UCSD-AML1 (cell line): ENCODE data around the gene SOX13.
"Not testable (repeated sequence)": the region's sequence is repeated elsewhere in the genome, so short reads cannot be mapped to it uniquely, and the experiment has no call there.

ENCODE experiments used
- DNase-seq: peaks from one replicate; lab custom pipeline; 2025; ENCODE audit not compliant: unreplicated experiment; lab: John Stamatoyannopoulos, UW

SOX13 gene

DNA sequence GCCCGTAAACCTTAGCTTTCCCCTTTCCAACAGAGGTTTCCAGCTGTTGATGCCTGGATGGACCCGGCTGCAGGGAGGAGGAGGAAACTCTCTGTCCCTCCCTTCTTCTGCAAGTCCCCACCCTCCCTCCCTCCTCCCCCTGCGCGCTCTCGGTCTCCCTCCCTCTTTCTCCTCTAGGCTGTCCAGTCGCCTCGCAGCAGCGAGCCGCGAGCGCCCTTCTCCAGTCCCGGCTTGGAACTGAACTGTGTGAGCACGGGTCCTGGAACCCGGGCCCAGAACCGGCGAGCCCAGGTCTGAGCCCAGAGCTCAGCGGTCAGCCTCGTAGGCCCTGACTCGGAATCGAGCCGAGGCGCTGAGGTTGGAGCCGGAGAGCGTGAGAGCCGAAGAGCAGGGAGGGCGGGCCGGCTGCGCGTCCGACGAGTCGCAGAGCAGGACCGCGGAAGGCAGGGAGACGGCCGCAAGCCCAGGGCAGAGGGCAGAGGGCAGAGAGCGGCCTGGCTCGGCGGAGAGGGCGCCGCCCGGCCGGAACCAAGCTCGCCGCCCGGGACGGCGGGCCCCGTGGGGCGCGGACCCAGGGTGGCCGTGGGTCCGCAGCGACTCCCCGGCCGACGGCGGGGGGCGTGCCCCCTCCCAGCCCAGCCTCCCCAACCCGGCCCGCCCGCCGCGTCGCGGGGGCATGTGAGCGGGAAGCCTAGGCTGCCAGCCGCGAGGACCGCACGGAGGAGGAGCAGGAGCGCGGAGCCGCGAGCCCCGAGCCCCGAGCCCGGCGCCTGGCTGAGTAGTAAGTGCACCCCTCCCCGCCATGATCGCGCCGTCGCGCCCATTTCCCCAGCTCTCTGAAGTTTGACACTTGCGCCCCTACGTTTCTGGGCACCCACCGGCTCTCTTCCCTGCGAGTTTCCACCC is at the start of gene SOX13:
TSS of gene SOX13 (plus strand) at position 185 of the 906 bp plus-strand sequence. CDS start 39,801 bp downstream, outside the sequence.
- peak; percentile 54 for DNase-seq

DNA sequence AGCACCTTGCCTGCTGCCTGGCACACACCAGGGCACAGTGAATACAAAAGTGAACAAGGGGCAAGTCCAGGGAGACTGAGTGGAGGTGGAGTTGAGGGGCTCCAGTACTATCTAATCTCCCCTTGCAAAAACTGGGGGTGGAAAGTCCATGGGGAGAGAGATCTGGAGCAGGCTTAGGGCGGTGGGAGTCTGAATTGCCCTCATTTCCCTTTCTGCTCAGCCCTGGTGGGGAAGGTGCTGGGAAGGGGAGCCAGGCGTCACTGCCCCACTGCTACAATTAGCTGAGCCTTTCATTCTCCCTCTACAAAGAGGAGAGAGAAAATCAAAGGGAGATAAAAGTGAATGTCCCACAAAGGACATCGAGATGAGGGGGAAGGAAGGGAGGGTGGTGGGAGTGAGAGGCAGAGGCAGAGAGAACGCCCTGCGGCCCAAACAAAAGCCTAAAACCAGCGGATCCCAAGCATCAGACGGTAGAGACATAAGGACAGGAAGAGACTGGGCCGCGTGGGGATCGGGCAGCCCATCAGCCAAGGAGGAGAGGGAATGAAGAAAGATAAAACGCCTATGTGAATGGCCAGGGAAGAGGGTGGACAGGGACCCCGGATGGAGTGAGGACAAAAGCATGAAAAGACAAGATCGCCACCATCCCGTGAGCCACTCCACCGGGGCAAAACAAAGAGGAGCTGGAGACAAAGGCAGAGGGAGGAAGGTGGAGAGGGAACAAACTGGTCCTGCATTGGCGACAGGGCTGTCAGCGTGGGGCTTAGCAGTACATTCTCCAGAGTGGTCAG is 46.8 kb upstream of the SOX13 start:
- DNase-seq, result no peak

DNA sequence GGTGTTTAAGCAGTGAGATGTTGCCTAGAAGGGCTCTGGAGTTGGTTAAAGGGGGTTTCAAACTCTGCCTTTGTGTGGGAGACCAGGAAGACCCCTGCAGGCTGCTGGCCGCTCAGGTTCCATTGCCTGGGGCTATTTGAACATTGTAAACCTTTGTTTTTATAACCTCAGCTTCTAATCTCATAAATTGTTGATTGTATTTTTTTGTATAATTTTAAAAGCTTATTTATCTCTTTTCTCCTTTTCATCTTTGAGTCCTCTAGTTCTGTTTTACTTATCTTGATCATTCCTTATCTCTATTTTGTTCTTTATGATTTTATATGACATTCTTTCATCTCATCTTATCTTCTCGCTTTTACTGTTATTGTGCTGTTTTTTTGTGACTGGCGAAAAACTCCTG is 45.5 kb upstream of the SOX13 start:
- no peak for DNase-seq

DNA sequence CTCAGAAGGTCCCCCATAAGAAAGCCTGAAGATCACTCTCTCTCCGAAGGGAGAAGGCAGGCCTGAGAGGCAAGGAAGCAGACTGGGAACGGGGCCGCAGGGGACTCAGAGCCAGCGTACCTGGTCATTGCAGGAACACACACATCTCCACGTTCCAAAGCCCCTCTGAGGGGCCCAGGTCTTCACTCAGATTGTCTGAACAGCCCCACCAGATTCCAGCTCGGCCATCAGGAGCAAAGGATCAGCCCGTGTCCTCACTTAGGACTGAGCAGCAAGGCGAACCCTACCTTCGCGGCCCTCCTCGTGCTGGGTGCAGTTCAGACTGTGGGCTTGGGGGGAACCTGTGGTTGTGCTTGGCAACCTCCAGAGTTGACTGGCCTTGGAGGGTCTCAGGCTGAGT is 43.9 kb upstream of the SOX13 start:
- no peak for DNase-seq

DNA sequence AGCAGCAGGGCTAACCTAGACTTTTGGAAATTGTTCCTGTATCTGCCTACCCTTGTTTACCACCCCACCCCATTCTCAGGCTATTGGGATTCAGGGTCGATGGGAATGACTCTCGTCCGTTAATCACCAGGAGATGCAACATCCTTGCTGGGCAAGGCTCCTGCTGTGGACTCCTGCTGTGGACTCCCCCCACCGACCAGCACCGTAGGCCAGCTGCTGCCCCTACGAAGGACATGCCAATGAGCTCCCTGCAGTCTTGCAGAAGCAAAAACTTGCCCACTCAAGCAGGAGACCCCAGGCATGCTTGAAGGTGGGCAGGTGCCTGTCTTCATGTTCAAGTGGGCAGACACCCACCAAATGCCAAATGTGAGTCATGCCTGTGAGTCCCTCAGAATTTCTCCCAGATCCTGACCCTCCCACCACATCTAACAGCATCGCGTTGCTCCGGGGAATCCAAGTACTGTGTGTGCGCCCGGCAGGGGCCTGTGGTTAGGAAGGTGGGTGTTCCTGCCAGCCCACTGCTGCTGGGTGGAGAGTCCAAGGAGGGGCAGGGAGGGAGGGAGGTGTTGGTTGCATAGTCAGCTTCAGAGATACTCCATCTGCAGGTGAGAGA is 41.7 kb upstream of the SOX13 start:
- no peak for DNase-seq

DNA sequence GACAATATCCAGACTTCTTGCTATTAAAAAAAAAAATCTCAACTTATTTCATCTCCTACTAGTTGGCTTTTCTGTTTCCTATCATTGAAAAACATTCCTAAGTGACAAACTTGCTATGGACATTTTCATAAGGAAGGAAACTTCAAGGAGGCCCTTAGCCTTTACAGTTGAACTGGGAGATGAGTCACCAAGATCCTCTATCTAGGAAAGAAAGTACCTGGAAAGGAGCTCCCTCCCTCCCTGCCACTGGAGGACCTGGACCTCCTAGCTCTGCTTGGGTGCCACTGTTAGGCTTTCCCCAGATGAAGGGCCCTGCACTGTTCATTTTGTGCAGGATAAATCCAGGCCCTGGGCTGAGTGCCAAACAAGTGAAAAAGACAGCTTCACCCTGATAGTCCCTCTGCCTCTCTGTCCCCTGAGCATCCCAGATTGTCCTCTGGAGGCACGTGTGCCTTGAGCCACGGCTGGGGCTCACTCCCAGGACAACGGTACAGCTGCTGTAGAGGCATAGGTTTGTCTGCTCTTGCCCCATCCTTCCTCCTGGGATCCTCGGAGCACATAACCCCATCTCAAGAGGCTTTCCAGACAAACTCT is 40.2 kb upstream of the SOX13 start:
- no peak for DNase-seq

DNA sequence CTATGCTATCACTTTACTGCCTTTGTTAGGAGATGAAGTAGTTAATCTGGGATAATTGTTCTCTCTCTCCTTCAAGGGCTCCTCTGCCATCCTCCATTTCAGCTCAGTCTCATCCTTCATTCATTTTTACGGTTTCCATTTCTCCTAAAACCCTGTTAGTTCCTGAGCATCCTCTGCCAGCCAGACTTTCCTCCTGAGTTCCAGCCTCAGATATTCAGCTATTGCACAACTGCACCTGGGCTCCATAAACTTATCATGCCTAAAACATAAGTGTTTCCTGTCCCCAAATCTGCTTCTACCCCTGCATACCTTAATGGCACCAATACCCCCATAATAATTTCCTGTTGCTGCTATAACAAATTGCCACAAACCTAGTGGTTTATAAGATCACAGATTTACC is 39.6 kb upstream of the SOX13 start:
- no peak for DNase-seq

DNA sequence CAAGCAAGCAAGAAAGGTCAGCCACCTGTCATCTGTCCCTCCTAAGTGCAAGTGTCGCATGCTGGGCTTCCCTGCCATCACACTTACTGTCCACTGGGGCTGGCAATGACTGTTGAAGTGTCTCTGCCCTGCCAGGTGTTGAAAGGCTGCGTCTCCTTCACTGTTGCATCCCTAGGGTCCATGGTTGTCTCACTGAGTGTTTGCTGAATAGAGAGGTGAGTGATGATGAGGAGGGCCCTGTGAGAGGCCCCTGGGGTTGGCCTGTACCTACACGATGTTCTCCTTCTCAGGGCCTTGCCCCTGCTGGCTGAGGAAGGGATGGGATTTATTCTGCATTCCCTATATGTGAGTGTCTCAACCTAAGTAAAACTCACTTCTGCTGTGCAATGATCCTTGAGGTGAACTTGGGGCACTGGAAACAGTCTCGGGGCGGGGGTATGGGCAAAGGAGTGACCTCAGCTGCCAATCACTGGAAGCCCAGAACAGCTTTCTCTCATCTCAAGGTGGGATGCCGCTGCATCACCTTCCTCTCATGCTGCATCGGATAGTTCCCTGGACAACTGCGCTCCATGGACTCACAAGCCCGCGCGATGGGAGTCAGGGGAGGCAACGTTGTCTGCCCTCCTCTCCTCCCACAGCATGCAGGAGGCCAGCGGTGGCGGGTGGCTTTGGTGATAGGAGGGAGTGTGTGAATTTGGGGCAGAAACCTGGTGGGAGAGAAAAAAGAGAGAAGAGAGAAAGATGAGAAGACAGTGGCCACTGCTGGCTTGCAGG is 35.8 kb upstream of the SOX13 start:
- DNase-seq, result no peak

DNA sequence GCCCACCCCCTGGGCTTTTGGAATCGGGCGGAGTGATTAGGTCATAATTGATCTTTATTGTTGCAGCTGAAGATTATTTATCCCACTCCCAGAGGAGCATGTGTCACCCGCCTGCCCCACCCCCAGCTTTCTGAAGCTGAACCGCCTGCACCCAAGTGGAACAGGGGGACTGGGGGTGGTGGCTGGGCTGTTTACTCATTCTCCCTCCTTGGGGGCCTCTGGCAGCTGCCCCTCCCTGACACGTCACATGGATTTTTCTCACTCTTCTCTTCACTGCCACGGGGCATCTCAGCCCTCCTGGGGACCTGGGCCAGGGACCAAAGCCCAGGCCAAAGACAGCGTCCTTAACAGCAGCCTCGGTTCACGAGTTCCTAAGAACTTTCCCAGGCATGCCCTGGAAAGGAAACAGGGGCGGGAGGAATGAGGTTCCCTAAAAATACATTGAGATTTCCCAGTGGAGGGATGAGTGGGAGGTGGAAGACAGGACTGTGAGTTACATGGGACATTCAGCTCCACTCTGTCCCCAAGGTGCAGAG is 31.6 kb upstream of the SOX13 start:
- DNase-seq, result no peak

DNA sequence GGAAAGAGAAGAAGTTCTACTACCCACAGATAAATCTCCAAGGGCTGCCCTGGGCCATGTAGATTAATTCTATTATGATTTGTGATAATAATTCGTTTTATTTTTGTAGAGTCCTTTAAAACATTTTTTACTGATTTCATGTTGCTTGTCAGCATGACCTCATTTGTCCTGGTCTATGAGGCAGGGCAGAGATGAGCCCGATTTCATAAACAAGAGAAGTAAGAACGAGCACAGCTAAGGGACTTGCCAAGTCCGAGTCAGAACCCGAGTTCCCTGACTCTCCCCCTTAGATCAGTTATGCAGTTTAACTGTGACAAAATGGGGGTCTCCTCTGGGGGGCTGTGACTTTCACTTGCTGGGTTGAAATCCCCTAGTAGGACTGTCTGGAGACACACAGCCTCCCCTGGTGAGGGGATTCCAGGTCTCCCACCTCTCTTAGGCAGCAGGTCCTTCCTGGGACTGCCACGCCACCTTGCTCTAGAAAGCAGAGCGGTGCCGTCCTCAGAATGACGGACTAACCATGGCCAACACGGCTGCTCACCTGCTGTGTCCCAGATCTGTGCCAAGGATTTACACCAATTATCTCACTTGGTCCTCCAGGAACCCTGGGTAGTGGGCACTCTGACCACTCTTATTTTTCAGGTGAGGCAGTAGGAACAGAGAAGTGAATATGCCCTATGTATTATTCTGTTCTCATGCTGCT is 31.0 kb upstream of the SOX13 start:
- DNase-seq, result no peak

DNA sequence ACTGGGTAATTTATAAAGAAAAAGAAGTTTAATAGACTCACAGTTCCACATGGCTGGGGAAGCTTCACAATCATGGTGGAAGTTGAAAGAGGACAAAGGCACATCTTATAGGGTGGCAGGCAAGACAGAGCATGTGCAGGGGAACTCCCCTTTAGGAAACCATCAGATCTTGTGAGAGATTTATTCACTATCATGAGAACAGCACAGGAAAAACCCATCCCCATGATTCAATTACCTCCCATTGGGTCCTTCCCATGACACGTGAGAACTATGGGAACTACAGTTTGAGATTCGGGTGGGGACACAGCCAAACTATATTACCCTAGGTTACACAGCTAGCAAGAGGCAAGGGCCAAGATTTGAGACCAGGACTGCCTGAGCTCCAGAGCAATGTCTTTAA is 30.4 kb upstream of the SOX13 start:
- DNase-seq, result no peak

DNA sequence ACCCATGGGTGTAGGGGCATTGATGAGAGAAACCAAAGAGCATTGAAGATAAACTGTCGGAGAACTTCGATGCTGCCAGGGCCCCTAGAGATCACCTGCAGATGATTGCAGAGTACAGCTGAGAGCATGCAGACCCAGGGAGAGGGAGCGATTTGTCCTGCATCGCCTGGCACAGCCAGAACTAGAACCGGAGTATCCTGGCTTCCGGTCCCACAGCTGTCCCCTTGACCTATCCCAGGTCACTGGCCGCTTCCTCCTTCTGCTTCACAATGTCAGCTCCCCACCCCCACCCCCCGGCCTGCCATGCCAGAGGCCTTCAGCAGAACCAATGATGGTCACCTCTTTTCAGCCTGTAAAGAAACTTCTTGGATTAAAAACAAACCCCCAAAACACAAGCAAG is 29.2 kb upstream of the SOX13 start:
- no peak for DNase-seq

DNA sequence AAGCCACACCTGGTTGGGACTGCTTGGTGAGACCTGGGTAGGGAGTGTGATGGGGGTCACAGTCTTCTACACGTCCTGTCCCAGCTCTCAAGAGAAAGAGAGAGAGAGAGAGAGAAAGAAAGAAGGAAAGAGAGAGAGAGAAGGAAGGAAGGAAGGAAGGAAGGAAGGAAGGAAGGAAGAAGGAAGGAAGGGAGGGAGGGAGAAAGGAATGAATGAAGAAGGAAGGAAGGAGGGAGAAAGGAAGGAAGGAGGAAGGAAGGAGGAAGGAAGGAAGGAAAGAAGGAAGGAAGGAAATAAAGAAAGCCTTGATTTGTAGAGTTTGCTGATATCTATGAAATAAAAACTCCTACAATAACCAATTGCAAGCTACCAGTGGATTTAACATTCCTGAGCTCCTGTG is 28.5 kb upstream of the SOX13 start:
- no peak for DNase-seq

DNA sequence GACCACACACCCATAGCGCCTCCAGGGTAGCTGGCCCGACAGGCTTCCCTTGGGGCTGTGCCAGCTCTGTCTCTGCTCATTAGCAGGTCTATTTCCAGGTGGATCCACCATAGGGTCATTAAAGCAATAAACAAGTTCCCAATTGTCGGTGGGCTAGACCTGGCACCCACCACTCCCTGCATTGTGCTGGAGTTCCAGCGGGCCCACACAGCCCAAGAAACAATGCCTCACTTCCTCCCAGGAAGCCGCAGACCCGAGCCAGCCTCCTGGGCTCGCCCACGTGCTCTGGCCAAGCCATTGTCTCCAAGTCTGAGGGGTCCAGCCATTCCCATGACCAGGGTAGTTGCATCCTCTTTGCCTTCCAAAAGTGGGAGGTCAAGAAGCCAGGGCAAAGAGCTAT is 27.5 kb upstream of the SOX13 start:
- peak; percentile 32 for DNase-seq

DNA sequence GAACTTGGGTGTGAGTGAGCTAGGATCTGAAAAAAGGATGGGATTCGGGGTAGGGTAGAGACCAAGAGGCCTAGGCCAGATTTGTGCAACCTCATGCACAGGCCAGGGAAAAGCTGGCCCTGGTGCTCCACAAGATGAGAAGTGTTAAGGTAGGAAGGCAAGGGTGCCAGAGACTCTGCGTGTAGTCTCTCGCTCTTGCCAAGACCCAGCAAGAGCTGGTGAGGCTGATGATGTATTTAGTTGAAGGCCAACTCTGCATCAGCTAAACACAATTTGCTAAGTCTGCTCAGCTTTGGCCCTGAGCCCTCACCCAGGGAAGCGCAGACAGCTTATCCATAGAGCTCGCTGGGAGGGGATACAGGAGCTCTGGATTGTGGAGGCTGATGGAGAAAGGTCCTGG is 26.6 kb upstream of the SOX13 start:
- no peak for DNase-seq

DNA sequence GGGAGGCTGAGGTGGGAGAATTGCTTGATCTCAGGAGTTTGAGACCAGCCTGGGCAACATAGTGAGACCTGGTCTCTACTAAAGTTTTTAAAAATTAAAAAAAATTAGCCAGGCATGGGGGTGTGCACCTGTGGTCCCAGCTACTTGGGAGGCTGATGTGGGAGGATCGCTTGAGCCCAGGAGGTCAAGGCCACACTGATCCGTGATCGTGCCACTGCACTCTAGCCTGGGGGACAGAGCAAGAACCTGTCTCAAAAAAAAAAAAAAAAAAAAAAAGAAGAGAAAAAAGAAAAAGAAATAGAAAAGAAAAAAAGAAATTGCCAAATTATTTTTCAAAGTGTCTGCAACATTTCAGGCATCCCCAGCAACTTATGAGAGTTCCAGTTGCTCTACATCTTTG is 24.1 kb upstream of the SOX13 start:
- DNase-seq, result not testable (repeated sequence)

DNA sequence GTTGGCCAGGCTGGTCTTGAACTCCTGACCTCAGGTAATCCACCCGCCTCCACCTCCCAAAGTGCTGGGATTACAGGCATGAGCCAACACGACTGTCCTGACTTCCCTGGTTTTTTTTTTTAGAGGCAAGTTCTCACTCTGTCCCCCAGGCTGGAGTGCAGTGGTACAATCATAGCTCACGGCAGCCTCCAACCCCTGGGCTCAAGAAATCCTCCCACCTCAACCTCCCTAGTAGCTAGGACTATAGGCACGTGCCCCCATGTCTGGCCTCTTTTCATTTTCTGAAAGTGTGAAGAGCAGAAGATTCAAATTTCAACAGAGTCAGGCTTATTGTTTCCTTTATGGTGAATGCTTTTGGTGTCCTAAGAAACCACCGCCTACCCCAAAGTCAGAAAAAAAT is 21.7 kb upstream of the SOX13 start:
- DNase-seq, result no peak

DNA sequence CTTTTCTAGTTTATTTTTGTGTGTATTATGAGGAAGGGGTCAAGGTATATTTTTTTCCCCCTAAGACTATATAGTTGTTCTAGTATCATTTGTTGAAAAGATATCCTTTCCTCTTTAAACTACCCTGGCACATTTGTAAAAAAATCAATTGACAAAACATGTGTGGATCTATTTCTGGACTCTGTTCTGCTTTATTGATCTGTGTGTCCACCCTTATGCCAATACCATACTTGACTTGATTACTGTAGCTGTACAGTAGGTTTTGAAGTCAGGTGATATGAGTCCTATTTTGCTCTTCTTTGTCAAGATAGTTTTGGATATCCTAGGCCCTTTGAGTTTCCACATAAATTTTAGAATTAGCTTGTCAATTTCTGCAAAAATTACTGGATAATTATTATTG is 21.2 kb upstream of the SOX13 start:
- no peak for DNase-seq

DNA sequence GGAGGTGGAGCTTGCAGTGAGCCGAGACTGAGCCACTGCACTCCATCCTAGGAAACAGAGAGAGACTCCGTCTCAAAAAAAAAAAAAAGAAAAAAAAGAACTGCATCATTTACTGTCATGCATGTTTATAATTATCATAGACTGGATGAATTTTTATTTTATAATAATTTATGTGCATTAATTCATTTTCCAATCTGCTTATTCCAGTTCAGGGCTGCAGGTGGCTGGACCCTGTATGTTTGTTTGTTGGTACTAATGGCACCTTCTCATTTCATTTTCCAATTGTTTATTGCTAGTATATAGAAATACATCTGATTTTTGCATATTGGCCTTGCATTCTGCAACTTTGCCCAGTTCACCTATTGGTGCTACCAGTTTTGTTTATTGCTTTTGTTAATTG is 19.0 kb upstream of the SOX13 start:
- DNase-seq, result no peak

DNA sequence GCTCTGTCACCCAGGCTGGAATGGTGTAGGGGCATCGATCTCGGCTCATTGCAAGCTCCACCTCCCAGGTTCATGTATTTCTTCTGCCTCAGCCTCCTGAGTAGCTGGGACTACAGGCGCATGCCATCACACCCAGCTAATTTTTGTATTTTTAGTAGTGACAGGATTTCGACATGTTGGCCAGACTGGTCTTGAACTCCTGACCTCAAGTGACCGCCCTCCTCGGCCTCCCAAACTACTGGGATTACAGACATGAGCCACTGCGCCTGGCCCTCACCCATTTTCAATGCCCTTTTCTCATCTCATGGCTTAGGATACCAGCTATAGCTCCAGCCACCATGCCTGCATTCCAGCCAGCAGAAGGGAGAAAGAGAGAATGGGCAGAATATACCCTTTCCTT is 12.9 kb upstream of the SOX13 start:
- DNase-seq, result no peak
